ENCODE data around the gene LRRC9. TPM values are rescaled to one million over a fixed set of nuclear protein-coding genes. Genes with fewer than 3 reads are reported as not detected.

LRRC9 gene
- total and polyA plus RNA-seq, 2 of the 13 experiments (the other 11 are each of a cell fraction or from before 2014, with no cell fraction given) = 0.08 to 0.18 TPM

- peak; percentile 65; the same call in 1 of the 2 replicates for TF ChIP-seq LCORL (IDR thresholded peaks at IDR 0.05)
- peak; percentile 68 for TF ChIP-seq LCORL (CRISPR knock-in tag; IDR thresholded peaks at IDR 0.05)
- TF ChIP-seq ISL2 (CRISPR knock-in tag; IDR thresholded peaks at IDR 0.05) = peak; percentile 79
- TF ChIP-seq BORCS8-MEF2B (CRISPR knock-in tag; IDR thresholded peaks at IDR 0.05) = peak; percentile 96
- peak; percentile 95 for TF ChIP-seq ZNF724P (CRISPR knock-in tag; IDR thresholded peaks at IDR 0.05; ENCODE audit: borderline replicate concordance)
- TF ChIP-seq PRDM10 (CRISPR knock-in tag; IDR thresholded peaks at IDR 0.05; ENCODE audit: low read depth) = peak; percentile 95
- no peak for TF ChIP-seq NFIB (CRISPR knock-in tag; IDR thresholded peaks at IDR 0.05; ENCODE audit: borderline replicate concordance)
- TF ChIP-seq ZNF646 (CRISPR knock-in tag; IDR thresholded peaks at IDR 0.05) = 0 out of 2 replicates have a peak, but pooled peaks have one; percentile 37
- TF ChIP-seq ZNF430 (CRISPR knock-in tag; IDR thresholded peaks at IDR 0.05) = peak; percentile 98
- no peak for TF ChIP-seq EHMT2 (IDR thresholded peaks at IDR 0.05; ENCODE audit: borderline replicate concordance, low read depth, low read length)
- TF ChIP-seq ZFP41 (CRISPR knock-in tag; IDR thresholded peaks at IDR 0.05; ENCODE audit: borderline replicate concordance) = no peak
- TF ChIP-seq FOXJ3 (CRISPR knock-in tag; IDR thresholded peaks at IDR 0.05; ENCODE audit: borderline replicate concordance) = no peak
- TF ChIP-seq ZGPAT (CRISPR knock-in tag; IDR thresholded peaks at IDR 0.05) = peak; percentile 86
- peak; percentile 100 for TF ChIP-seq ZFY (CRISPR knock-in tag; IDR thresholded peaks at IDR 0.05)
- TF ChIP-seq DRAP1 (CRISPR knock-in tag; IDR thresholded peaks at IDR 0.05) = peak; percentile 92
Observed at GRCh38 chr14:60091550-60092525, 171.9 kb downstream of the LRRC9 start, which contains the start of gene PCNX4 (continued).

Data from HepG2 (cell line).